GM18870 (cell line): ENCODE data around the gene ACOT13.
"Not testable (repeated sequence)": the region's sequence is repeated elsewhere in the genome, so short reads cannot be mapped to it uniquely, and the experiment has no call there.

Experiments
- ATAC-seq: cut with Tn5 transposase; IDR thresholded peaks from one replicate; pipeline ENCODE4 v1.9.1; 2021; ENCODE audit warnings: moderate library complexity; ENCODE audit not compliant: unreplicated experiment

Gene ACOT13

GRCh38 chr6:24666641-24667377 is at the start of gene ACOT13, which contains the start of gene TDP2:
Gene ACOT13 (plus strand): TSS chr6:24667077. CDS start chr6:24667264, 187 bp downstream.
Gene TDP2 (minus strand): TSS chr6:24666899. CDS start chr6:24666862, 37 bp downstream.
- peak; percentile 90 for ATAC-seq

- no peak for ATAC-seq
Observed at GRCh38 chr6:24619661-24620060, 47.2 kb upstream of the ACOT13 start.

GRCh38 chr6:24620637-24621036 is 46.2 kb upstream of the ACOT13 start:
- no peak for ATAC-seq

- ATAC-seq = no peak
Observed at GRCh38 chr6:24621626-24622289, 45.1 kb upstream of the ACOT13 start.

GRCh38 chr6:24630856-24631505 is 35.9 kb upstream of the ACOT13 start:
- no peak for ATAC-seq

- no peak for ATAC-seq
Observed at GRCh38 chr6:24631671-24632070, 35.2 kb upstream of the ACOT13 start.

- ATAC-seq = no peak
Observed at GRCh38 chr6:24632573-24632972, 34.3 kb upstream of the ACOT13 start.

- ATAC-seq = no peak
Observed at GRCh38 chr6:24636681-24637080, 30.2 kb upstream of the ACOT13 start.

- ATAC-seq = no peak
Observed at GRCh38 chr6:24640166-24640565, 26.7 kb upstream of the ACOT13 start.

- ATAC-seq = not testable (repeated sequence)
Observed at GRCh38 chr6:24640631-24641030, 26.2 kb upstream of the ACOT13 start.

GRCh38 chr6:24642061-24642460 is 24.8 kb upstream of the ACOT13 start:
- ATAC-seq = no peak

GRCh38 chr6:24643920-24644319 is 23.0 kb upstream of the ACOT13 start:
- ATAC-seq = no peak

GRCh38 chr6:24644377-24644776 is 22.5 kb upstream of the ACOT13 start:
- ATAC-seq = no peak

- ATAC-seq = no peak
Observed at GRCh38 chr6:24646771-24647170, 20.1 kb upstream of the ACOT13 start.

- ATAC-seq = no peak
Observed at GRCh38 chr6:24648276-24648675, 18.6 kb upstream of the ACOT13 start.

- ATAC-seq = no peak
Observed at GRCh38 chr6:24649691-24650090, 17.2 kb upstream of the ACOT13 start.

- ATAC-seq = no peak
Observed at GRCh38 chr6:24650365-24650764, 16.5 kb upstream of the ACOT13 start.

GRCh38 chr6:24655215-24655614 is 11.7 kb upstream of the ACOT13 start:
- ATAC-seq = no peak

- no peak for ATAC-seq
Observed at GRCh38 chr6:24658573-24659560, 8.0 kb upstream of the ACOT13 start.

- ATAC-seq = no peak
Observed at GRCh38 chr6:24659561-24659960, 7.3 kb upstream of the ACOT13 start.

- ATAC-seq = no peak
Observed at GRCh38 chr6:24660105-24660504, 6.8 kb upstream of the ACOT13 start.
